ENCODE results near the gene SLC49A3.

The SLC49A3 gene

DNA sequence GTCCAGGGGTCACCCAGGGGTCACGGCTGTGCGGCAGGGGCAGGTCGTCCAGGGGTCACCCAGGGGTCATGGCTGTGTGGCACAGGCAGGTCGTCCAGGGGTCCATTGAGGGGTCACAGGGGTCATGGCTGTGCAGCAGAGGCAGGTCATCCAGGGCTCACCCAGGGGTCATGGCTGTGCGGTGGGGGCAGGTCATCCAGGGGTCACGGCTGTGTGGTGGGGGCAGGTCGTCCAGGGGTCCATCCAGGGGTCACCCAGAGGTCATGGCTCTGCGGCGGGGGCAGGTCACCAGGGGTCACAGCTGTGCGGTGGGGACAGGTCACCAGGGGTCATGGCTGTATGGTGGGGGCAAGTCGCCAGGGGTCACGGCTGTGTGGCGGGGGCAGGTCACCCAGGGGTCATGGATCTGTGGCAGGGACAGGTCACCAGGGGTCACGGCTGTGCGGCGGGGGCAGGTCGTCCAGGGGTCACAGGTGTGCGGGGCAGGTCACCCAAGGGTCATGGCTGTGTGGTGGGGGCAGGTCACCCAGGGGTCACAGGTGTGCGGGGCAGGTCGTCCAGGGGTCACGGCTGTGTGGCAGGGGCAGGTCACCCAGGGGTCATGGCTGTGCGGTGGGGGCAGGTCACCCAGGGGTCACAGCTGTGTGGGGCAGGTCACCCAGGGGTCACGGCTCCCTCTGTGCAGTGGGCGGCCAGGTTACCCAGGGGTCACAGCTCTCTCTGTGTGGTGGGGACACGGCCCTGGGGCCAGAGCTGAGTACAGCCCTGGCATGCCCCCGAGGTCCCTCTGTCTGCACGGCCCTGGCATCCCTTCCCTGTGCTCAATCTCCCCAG lies 30.9 kb downstream of the SLC49A3 start:
- DNase-seq (ENCODE audit: low spot score in 2 of 2), result no peak
- H3K27me3 ChIP-seq (ENCODE audit: low read depth), result no peaks in the 10 kb centered on the region
- no peaks in the 10 kb centered on the region for H3K9me3 ChIP-seq
- in situ Hi-C loops (cut with MboI; ENCODE audit: low sequenced_read_pairs), result no loop called here
- no peaks in the 10 kb centered on the region for H3K36me3 ChIP-seq (replicated peaks)
- H3K4me1 ChIP-seq, result no peaks in the 10 kb centered on the region
- H3K4me3 ChIP-seq, result no peak overlapping the region

DNA sequence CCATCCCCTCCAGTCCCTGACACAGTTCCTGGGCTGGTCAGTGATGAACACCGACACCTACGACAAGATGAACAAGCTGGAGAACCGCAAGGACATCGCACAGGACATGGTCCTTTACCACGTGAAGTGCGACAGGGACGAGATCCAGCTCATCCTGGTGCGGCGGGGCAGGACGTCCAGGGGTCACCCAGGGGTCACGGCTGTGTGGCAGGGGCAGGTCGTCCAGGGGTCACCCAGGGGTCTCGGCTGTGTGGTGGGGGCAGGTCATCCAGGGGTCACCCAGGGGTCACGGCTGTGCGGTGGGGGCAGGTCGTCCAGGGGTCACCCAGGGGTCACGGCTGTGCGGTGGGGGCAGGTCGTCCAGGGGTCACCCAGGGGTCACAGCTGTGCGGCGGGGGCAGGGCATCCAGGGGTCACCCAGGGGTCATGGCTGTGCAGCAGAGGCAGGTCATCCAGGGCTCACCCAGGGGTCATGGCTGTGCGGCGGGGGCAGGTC lies 31.6 kb downstream of the SLC49A3 start:
- no peak for DNase-seq (ENCODE audit: low spot score in 2 of 2)
- Histone ChIP-seq H3K4me1 (no peaks in the 10 kb centered on the region), H3K4me3 (no peak overlapping the region), H3K36me3 (replicated peaks) (no peaks in the 10 kb centered on the region), H3K9me3 (0 out of 2 replicates have a peak, but pooled peaks cover 2% of the 10 kb centered on the region), H3K27me3 (ENCODE audit: low read depth) (no peaks in the 10 kb centered on the region)
- in situ Hi-C loops (cut with MboI; ENCODE audit: low sequenced_read_pairs), result no loop called here

- DNase-seq (ENCODE audit: low spot score in 2 of 2), result no peak
- no peak overlapping the region for H3K4me3 ChIP-seq
- no peaks in the 10 kb centered on the region for H3K4me1 ChIP-seq
- no peaks in the 10 kb centered on the region for H3K27me3 ChIP-seq (ENCODE audit: low read depth)
- in situ Hi-C loops (cut with MboI; ENCODE audit: low sequenced_read_pairs), result no loop called here
- H3K9me3 ChIP-seq, result 0 out of 2 replicates have a peak, but pooled peaks cover 2% of the 10 kb centered on the region
- H3K36me3 ChIP-seq (replicated peaks), result no peaks in the 10 kb centered on the region
These were observed 32.3 kb downstream of the SLC49A3 start for GRCh38 chr4:656436-657337.

- DNase-seq (ENCODE audit: low spot score in 2 of 2), result no peak
- H3K9me3 ChIP-seq, result 0 out of 2 replicates have a peak, but pooled peaks cover 2% of the 10 kb centered on the region
- H3K27me3 ChIP-seq (ENCODE audit: low read depth), result no peaks in the 10 kb centered on the region
- no peaks in the 10 kb centered on the region for H3K36me3 ChIP-seq (replicated peaks)
- no peaks in the 10 kb centered on the region for H3K4me1 ChIP-seq
- no peak overlapping the region for H3K4me3 ChIP-seq
- in situ Hi-C loops (cut with MboI; ENCODE audit: low sequenced_read_pairs), result no loop called here
These were observed 33.3 kb downstream of the SLC49A3 start for GRCh38 chr4:655464-656151.

DNA sequence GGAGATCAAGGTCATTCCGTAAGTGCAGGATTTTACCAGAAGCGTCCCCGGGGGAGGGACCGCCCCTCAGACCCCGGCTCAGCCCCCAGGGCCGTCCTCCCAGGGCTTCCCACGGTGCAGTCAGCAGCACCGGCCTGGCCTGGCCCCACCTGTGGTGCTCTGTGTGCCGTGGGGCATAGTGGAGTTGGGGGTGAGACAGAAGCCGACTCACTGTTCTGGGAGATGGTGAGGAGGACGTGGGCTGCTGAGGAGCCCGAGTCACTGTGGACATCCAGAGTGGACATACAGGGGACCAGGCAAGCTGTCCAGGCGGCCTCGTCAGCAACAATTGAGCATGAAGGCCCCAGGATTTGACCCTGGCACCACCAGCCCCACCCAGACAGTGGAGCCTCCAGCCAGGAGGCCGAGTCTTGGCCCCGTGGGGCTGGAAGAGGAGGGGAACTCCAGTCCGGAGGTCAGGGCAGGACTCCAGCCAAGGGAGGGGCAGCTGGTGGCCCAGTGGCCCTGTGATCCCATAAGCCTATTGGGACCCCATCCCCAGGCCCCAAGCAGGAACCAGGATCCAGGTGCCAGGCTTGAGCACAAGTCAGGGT lies 34.0 kb downstream of the SLC49A3 start:
- no peak overlapping the region for H3K4me3 ChIP-seq
- no peak for DNase-seq (ENCODE audit: low spot score in 2 of 2)
- H3K4me1 ChIP-seq, result no peaks in the 10 kb centered on the region
- H3K36me3 ChIP-seq (replicated peaks), result no peaks in the 10 kb centered on the region
- no peaks in the 10 kb centered on the region for H3K27me3 ChIP-seq (ENCODE audit: low read depth)
- H3K9me3 ChIP-seq, result 0 out of 2 replicates have a peak, but pooled peaks cover 2% of the 10 kb centered on the region
- in situ Hi-C loops (cut with MboI; ENCODE audit: low sequenced_read_pairs), result no loop called here

GRCh38 chr4:654503-654845 lies 34.5 kb downstream of the SLC49A3 start:
- no peaks in the 10 kb centered on the region for H3K4me1 ChIP-seq
- H3K9me3 ChIP-seq, result 0 out of 2 replicates have a peak, but pooled peaks cover 2% of the 10 kb centered on the region
- DNase-seq (ENCODE audit: low spot score in 2 of 2), result no peak
- H3K27me3 ChIP-seq (ENCODE audit: low read depth), result no peaks in the 10 kb centered on the region
- no peaks in the 10 kb centered on the region for H3K36me3 ChIP-seq (replicated peaks)
- no peak overlapping the region for H3K4me3 ChIP-seq
- in situ Hi-C loops (cut with MboI; ENCODE audit: low sequenced_read_pairs), result no loop called here

DNA sequence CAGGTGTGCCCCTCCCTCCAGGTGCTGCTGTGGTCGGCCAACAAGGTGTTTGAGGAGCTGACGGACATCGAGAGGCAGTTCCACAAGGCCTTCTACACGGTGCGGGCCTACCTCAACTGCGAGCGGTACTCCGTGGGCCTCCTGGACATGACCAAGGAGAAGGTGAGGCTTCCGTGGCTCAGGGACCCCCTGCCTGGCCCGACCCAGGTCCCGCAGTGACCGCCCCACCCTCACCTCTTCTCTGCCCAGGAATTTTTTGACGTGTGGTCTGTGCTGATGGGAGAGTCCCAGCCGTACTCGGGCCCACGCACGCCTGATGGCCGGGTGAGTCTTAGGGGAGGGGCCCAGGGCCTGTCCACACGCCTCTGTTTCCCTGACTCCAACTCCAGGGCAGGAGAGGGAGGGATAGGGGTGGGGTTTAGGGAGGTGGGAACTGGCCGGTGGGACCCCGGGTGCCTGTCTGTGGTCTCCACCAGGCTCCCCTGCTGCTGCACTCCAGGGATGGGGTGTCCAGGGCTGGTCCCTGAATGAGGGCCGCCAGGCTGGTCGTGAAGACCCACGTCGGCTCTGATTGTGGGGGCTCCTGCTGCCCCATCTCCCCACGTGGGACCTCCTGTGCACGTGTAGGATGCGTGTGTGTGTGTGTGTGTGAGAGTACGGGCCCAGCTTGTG lies 35.0 kb downstream of the SLC49A3 start:
- no peak for DNase-seq (ENCODE audit: low spot score in 2 of 2)
- no peak overlapping the region for H3K4me3 ChIP-seq
- in situ Hi-C loops (cut with MboI; ENCODE audit: low sequenced_read_pairs), result no loop called here
- no peaks in the 10 kb centered on the region for H3K4me1 ChIP-seq
- H3K36me3 ChIP-seq (replicated peaks), result no peaks in the 10 kb centered on the region
- H3K9me3 ChIP-seq, result 0 out of 2 replicates have a peak, but pooled peaks cover 2% of the 10 kb centered on the region
- H3K27me3 ChIP-seq (ENCODE audit: low read depth), result no peaks in the 10 kb centered on the region

- Histone ChIP-seq H3K4me1 (no peaks in the 10 kb centered on the region), H3K27me3 (ENCODE audit: low read depth) (no peaks in the 10 kb centered on the region), H3K9me3 (0 out of 2 replicates have a peak, but pooled peaks cover 2% of the 10 kb centered on the region), H3K36me3 (replicated peaks) (no peaks in the 10 kb centered on the region), H3K4me3 (no peak overlapping the region)
- in situ Hi-C loops (cut with MboI; ENCODE audit: low sequenced_read_pairs), result no loop called here
- DNase-seq (ENCODE audit: low spot score in 2 of 2), result no peak
These were observed 35.7 kb downstream of the SLC49A3 start for GRCh38 chr4:653080-653821.

- no peak for DNase-seq (ENCODE audit: low spot score in 2 of 2)
- Histone ChIP-seq H3K4me1 (no peaks in the 10 kb centered on the region), H3K9me3 (0 out of 2 replicates have a peak, but pooled peaks cover 2% of the 10 kb centered on the region), H3K27me3 (ENCODE audit: low read depth) (no peaks in the 10 kb centered on the region), H3K4me3 (no peak overlapping the region), H3K36me3 (replicated peaks) (no peaks in the 10 kb centered on the region)
- in situ Hi-C loops (cut with MboI; ENCODE audit: low sequenced_read_pairs), result no loop called here
These were observed 36.9 kb downstream of the SLC49A3 start for GRCh38 chr4:651884-652642.

GRCh38 chr4:650951-651883 lies 37.7 kb downstream of the SLC49A3 start:
- in situ Hi-C loops (cut with MboI; ENCODE audit: low sequenced_read_pairs), result no loop called here
- H3K27me3 ChIP-seq (ENCODE audit: low read depth), result no peaks in the 10 kb centered on the region
- DNase-seq (ENCODE audit: low spot score in 2 of 2), result no peak
- H3K4me1 ChIP-seq, result no peaks in the 10 kb centered on the region
- H3K9me3 ChIP-seq, result 0 out of 2 replicates have a peak, but pooled peaks cover 2% of the 10 kb centered on the region
- H3K4me3 ChIP-seq, result no peak overlapping the region
- no peaks in the 10 kb centered on the region for H3K36me3 ChIP-seq (replicated peaks)

DNA sequence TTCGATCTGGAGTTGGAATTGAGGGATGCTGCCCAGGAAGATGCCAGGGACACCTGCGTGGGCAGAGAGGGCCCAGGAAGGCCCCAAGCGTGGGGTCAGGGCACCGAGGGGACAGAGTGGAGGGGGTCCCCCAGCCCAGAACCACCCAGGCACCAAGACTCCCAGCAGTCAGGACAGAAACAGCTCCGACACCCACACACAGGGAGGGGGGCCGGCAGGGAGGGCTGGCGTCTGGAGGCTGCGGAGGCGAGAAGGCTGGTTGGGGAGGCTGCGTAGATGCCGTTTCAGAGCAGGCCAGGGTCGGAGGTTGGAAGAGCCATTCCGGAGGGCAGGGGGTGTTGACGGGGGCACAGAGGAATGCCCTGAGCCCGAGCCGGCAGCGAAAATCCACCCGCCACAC lies 38.5 kb downstream of the SLC49A3 start:
- Histone ChIP-seq H3K36me3 (replicated peaks) (no peaks in the 10 kb centered on the region), H3K4me3 (no peak overlapping the region), H3K9me3 (0 out of 2 replicates have a peak, but pooled peaks cover 2% of the 10 kb centered on the region), H3K4me1 (no peaks in the 10 kb centered on the region), H3K27me3 (ENCODE audit: low read depth) (no peaks in the 10 kb centered on the region)
- in situ Hi-C loops (cut with MboI; ENCODE audit: low sequenced_read_pairs), result no loop called here
- no peak for DNase-seq (ENCODE audit: low spot score in 2 of 2)
